HepG2 (cell line): ENCODE data around the gene WTAP. TPM values are rescaled to one million over a fixed set of nuclear protein-coding genes. Genes with fewer than 3 reads are reported as not detected.

Experiments used
- ARID2 ChIP-seq: sonication (generic); formaldehyde crosslinking; IDR thresholded peaks from 2 replicates; pipeline ENCODE4 v1.8.1; 2022; ENCODE audit warnings: mild to moderate bottlenecking, missing genetic modification reagents, borderline replicate concordance
- DR1 ChIP-seq: sonication (generic); formaldehyde crosslinking; IDR thresholded peaks from 2 replicates; pipeline ENCODE4 v1.8.0; 2021; ENCODE audit warnings: mild to moderate bottlenecking, missing genetic modification reagents, inconsistent platforms
- ELF3 ChIP-seq: IDR thresholded peaks from 2 replicates; pipeline ENCODE4 v1.6.1; 2016; ENCODE audit warnings: missing genetic modification reagents, missing compliant biosample characterization
- FOXA3 ChIP-seq: IDR thresholded peaks from 2 replicates; pipeline ENCODE4 v1.6.1; 2016; ENCODE audit warnings: missing genetic modification reagents, missing compliant biosample characterization
- FOXO1 ChIP-seq: sonication (generic); formaldehyde crosslinking; IDR thresholded peaks from 2 replicates; pipeline ENCODE4 v1.4.0; 2020; ENCODE audit warnings: missing genetic modification reagents
- HNRNPK ChIP-seq: fragments of 200-400 bp; formaldehyde crosslinking; IDR thresholded peaks from 2 replicates; pipeline ENCODE4 v1.6.1; 2018; ENCODE audit warnings: low read length, low read depth, moderate library complexity, mild to moderate bottlenecking; ENCODE audit not compliant: poor library complexity, severe bottlenecking
- KMT2B ChIP-seq: IDR thresholded peaks from 2 replicates; pipeline ENCODE4 v1.6.1; 2016; ENCODE audit warnings: missing genetic modification reagents, missing compliant biosample characterization
- MYPOP ChIP-seq: sonication (generic); formaldehyde crosslinking; IDR thresholded peaks from 2 replicates; pipeline ENCODE4 v1.8.1; 2023; ENCODE audit warnings: mild to moderate bottlenecking, moderate library complexity, missing genetic modification reagents
- NBN ChIP-seq: fragments of 450-650 bp; conservative IDR thresholded peaks from 2 replicates; pipeline ENCODE4 v1.6.1; 2017
- NR2F2 ChIP-seq: IDR thresholded peaks from 2 replicates; pipeline ENCODE4 v1.6.1; 2012; ENCODE audit warnings: low read depth, inconsistent platforms, borderline replicate concordance
- ONECUT2 ChIP-seq: sonication (generic); formaldehyde crosslinking; IDR thresholded peaks from 2 replicates; pipeline ENCODE4 v1.4.0; 2020; ENCODE audit warnings: missing genetic modification reagents
- PBX2 ChIP-seq: IDR thresholded peaks from 2 replicates; pipeline ENCODE4 v1.6.1; 2016; ENCODE audit warnings: control low read depth
- PRMT3 ChIP-seq: sonication (generic); formaldehyde crosslinking; IDR thresholded peaks from 2 replicates; pipeline ENCODE4 v1.8.1; 2022; ENCODE audit warnings: low read depth, mild to moderate bottlenecking, moderate library complexity, missing genetic modification reagents, borderline replicate concordance
- RORA ChIP-seq: sonication (generic); formaldehyde crosslinking; IDR thresholded peaks from 2 replicates; pipeline ENCODE4 v1.5.0; 2020; ENCODE audit warnings: mild to moderate bottlenecking, missing genetic modification reagents, moderate library complexity
- SRF ChIP-seq: IDR thresholded peaks from 2 replicates; pipeline ENCODE4 v1.6.1; 2011; ENCODE audit warnings: mild to moderate bottlenecking, low read depth, low read length, moderate library complexity
- SRSF9 ChIP-seq: fragments of 200-400 bp; formaldehyde crosslinking; IDR thresholded peaks from 2 replicates; pipeline ENCODE4 v1.6.1; 2018; ENCODE audit warnings: borderline replicate concordance, mild to moderate bottlenecking, low read depth, low read length; ENCODE audit not compliant: insufficient read depth, poor library complexity, severe bottlenecking
- XBP1 ChIP-seq: sonication (generic); formaldehyde crosslinking; IDR thresholded peaks from 2 replicates; pipeline ENCODE4 v1.5.0; 2020; ENCODE audit warnings: missing genetic modification reagents
- ZFP82 ChIP-seq: sonication (generic); formaldehyde crosslinking; IDR thresholded peaks from 2 replicates; pipeline ENCODE4 v1.5.1; 2020; ENCODE audit warnings: mild to moderate bottlenecking, missing genetic modification reagents, borderline replicate concordance
- ZFYVE20 ChIP-seq: sonication (generic); formaldehyde crosslinking; IDR thresholded peaks from 2 replicates; pipeline ENCODE4 v1.8.0; 2023; ENCODE audit warnings: low read depth, mild to moderate bottlenecking, moderate library complexity, missing genetic modification reagents, borderline replicate concordance
- ZNF317 ChIP-seq: sonication (generic); formaldehyde crosslinking; IDR thresholded peaks from 2 replicates; pipeline ENCODE4 v1.5.0; 2020; ENCODE audit warnings: mild to moderate bottlenecking, missing genetic modification reagents
- ZNF431 ChIP-seq: sonication (generic); formaldehyde crosslinking; IDR thresholded peaks from 2 replicates; pipeline ENCODE4 v1.9.0; 2022; ENCODE audit warnings: missing genetic modification reagents, low read depth, mild to moderate bottlenecking, borderline replicate concordance
- ZNF720 ChIP-seq: sonication (generic); formaldehyde crosslinking; IDR thresholded peaks from 2 replicates; pipeline ENCODE4 v1.4.0; 2020; ENCODE audit warnings: missing genetic modification reagents
- ZNF816 ChIP-seq: sonication (generic); formaldehyde crosslinking; IDR thresholded peaks from 2 replicates; pipeline ENCODE4 v1.8.0; 2022; ENCODE audit warnings: missing genetic modification reagents, mild to moderate bottlenecking, borderline replicate concordance
- polyA plus RNA-seq, 8 experiments: library from polyadenylated mRNA; depleted of rRNA in 3 of 8; stranded (reverse) in 7 of 8; unstranded in 1 of 8; fragments of >200 nt; fragmentation: Illumina TruSeq in 4 of 8; extraction: Trizol in 4 of 8; gene quantifications; 2 replicates each; pipeline versions ENCODE4 v1.2.1 to v1.2.3, GENCODE V29; 2011 to 2016; ENCODE audit warnings: low read depth in 4 of 8, missing spikeins in 1 of 8, mixed read lengths in 1 of 8; ENCODE audit not compliant: insufficient read depth in 1 of 8
- total RNA-seq, 5 experiments: library from RNA; depleted of rRNA; stranded (reverse); fragments of >200 nt; fragmentation: Illumina TruSeq; extraction: Trizol; gene quantifications; 2 replicates each; pipeline ENCODE4 v1.2.3, GENCODE V29; 2016; ENCODE audit warnings: low read depth in 1 of 5
- TF ChIP-seq, protein P1 (sequence below): sonication (generic); formaldehyde crosslinking; conservative IDR thresholded peaks from 2 replicates; pipeline ENCODE4 v1.4.0; 2020; ENCODE audit warnings: missing genetic modification reagents
- TF ChIP-seq, protein P2 (sequence below): IDR thresholded peaks from 2 replicates; pipeline ENCODE4 v1.6.1; 2016; ENCODE audit warnings: low read depth, control low read depth

WTAP gene
- total and polyA plus RNA-seq, 2 of the 13 experiments (the other 11 are each of a cell fraction or from before 2014, with no cell fraction given): 31.6 to 167 TPM

- TF ChIP-seq, protein P1, sequence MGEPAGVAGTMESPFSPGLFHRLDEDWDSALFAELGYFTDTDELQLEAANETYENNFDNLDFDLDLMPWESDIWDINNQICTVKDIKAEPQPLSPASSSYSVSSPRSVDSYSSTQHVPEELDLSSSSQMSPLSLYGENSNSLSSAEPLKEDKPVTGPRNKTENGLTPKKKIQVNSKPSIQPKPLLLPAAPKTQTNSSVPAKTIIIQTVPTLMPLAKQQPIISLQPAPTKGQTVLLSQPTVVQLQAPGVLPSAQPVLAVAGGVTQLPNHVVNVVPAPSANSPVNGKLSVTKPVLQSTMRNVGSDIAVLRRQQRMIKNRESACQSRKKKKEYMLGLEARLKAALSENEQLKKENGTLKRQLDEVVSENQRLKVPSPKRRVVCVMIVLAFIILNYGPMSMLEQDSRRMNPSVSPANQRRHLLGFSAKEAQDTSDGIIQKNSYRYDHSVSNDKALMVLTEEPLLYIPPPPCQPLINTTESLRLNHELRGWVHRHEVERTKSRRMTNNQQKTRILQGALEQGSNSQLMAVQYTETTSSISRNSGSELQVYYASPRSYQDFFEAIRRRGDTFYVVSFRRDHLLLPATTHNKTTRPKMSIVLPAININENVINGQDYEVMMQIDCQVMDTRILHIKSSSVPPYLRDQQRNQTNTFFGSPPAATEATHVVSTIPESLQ: no peak
- TF ChIP-seq PRMT3 (CRISPR knock-in tag) (no peak), RORA (CRISPR knock-in tag) (no peak), ELF3 (CRISPR knock-in tag) (peak; percentile 78; the same call in 1 of the 2 replicates), ZNF816 (CRISPR knock-in tag) (no peak; the same call in 1 of the 2 replicates), HNRNPK (no peak), DR1 (CRISPR knock-in tag) (peak; percentile 92), XBP1 (CRISPR knock-in tag) (no peak), PBX2 (CRISPR knock-in tag) (no peak), ZFYVE20 (CRISPR knock-in tag) (no peak), ZFP82 (CRISPR knock-in tag) (no peak; the same call in 1 of the 2 replicates), ONECUT2 (CRISPR knock-in tag) (0 out of 2 replicates have a peak, but pooled peaks have one; percentile 31), ZNF317 (CRISPR knock-in tag) (peak; percentile 66), SRF (peak; percentile 34; the same call in 1 of the 2 replicates), NR2F2 (no peak), ZNF431 (CRISPR knock-in tag) (peak; percentile 28; the same call in 1 of the 2 replicates), MYPOP (CRISPR knock-in tag) (peak; percentile 73; the same call in 1 of the 2 replicates), KMT2B (CRISPR knock-in tag) (peak; percentile 80; the same call in 1 of the 2 replicates), FOXA3 (peak; percentile 64; the same call in 1 of the 2 replicates), NBN (no peak), ARID2 (CRISPR knock-in tag) (no peak), ZNF720 (no peak), SRSF9 (no peak), FOXO1 (peak; percentile 75)
- TF ChIP-seq, protein P2, sequence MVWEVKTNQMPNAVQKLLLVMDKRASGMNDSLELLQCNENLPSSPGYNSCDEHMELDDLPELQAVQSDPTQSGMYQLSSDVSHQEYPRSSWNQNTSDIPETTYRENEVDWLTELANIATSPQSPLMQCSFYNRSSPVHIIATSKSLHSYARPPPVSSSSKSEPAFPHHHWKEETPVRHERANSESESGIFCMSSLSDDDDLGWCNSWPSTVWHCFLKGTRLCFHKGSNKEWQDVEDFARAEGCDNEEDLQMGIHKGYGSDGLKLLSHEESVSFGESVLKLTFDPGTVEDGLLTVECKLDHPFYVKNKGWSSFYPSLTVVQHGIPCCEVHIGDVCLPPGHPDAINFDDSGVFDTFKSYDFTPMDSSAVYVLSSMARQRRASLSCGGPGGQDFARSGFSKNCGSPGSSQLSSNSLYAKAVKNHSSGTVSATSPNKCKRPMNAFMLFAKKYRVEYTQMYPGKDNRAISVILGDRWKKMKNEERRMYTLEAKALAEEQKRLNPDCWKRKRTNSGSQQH (CRISPR knock-in tag): peak; percentile 95
These were observed 62.3 kb downstream of the WTAP start, which contains the start of gene TCP1 (continued) for GRCh38 chr6:159789377-159790148.
